CD4-positive, alpha-beta memory T cell (primary cell): ENCODE results near the gene EIF1B. TPM values are rescaled to one million over a fixed set of nuclear protein-coding genes. Genes with fewer than 3 reads are reported as not detected.

Experiments used
- CTCF ChIA-PET: fragments of 350-600 bp; sonication (Branson Sonifier 250); formaldehyde crosslinking; loops from one replicate; lab custom pipeline; 2021; ENCODE audit warnings: inconsistent platforms; ENCODE audit not compliant: partially characterized antibody; lab: Charles Lee
- POLR2A ChIA-PET: fragments of 350-600 bp; sonication (Branson Sonifier 250); formaldehyde crosslinking; loops from one replicate; lab custom pipeline; 2021; ENCODE audit not compliant: partially characterized antibody; lab: Charles Lee
- DNase-seq, 5 donors: peaks; one replicate each; pipeline versions ENCODE4 v3.0.0 to v3.0.0-alpha.2; 2020 to 2022; ENCODE audit warnings: mixed read lengths in 1 of 5
- H3K27ac ChIP-seq: one replicate; pipeline ENCODE4 v1.7.0; 2013; ENCODE audit warnings: low read depth, low read length
- H3K27me3 ChIP-seq: 2 replicates; pipeline ENCODE4 v1.7.0; 2013; ENCODE audit warnings: mild to moderate bottlenecking, low read length, moderate library complexity; ENCODE audit not compliant: insufficient read depth
- H3K36me3 ChIP-seq: 2 replicates; pipeline ENCODE4 v1.7.0; 2013; ENCODE audit warnings: mild to moderate bottlenecking, low read length, moderate library complexity; ENCODE audit not compliant: insufficient read depth
- H3K4me1 ChIP-seq: 2 replicates; pipeline ENCODE4 v1.7.0; 2013; ENCODE audit warnings: mild to moderate bottlenecking, low read length, moderate library complexity; ENCODE audit not compliant: insufficient read depth
- H3K4me3 ChIP-seq, 2 donors: one replicate each; pipeline ENCODE4 v1.7.0; 2013; ENCODE audit warnings: low read length in 2 of 2, mild to moderate bottlenecking in 1 of 2
- H3K9me3 ChIP-seq, 2 donors: one replicate each; pipeline ENCODE4 v1.7.0; 2013; ENCODE audit warnings: low read length in 2 of 2, control low read depth in 1 of 2; ENCODE audit not compliant: control insufficient read depth in 1 of 2
- H3K27ac Mint-ChIP-seq, 7 donors: one replicate each; pipeline ENCODE4 v1.8.0; 2020 to 2021; ENCODE audit warnings: mixed read lengths in 7 of 7, mild to moderate bottlenecking in 6 of 7, inconsistent platforms in 3 of 7, moderate library complexity in 3 of 7
- H3K27me3 Mint-ChIP-seq, 2 donors: one replicate each; pipeline ENCODE4 v1.8.0; 2020 to 2021; ENCODE audit warnings: mixed read lengths in 2 of 2
- H3K36me3 Mint-ChIP-seq, 2 donors: one replicate each; pipeline ENCODE4 v1.8.0; 2020 to 2021; ENCODE audit warnings: mixed read lengths in 2 of 2, inconsistent platforms in 1 of 2, mild to moderate bottlenecking in 1 of 2
- H3K4me1 Mint-ChIP-seq, 4 donors: one replicate each; pipeline ENCODE4 v1.8.0; 2020 to 2021; ENCODE audit warnings: mixed read lengths in 4 of 4, mild to moderate bottlenecking in 1 of 4
- H3K4me3 Mint-ChIP-seq, 8 donors: one replicate each; pipeline ENCODE4 v1.8.0; 2020 to 2021; ENCODE audit warnings: mixed read lengths in 8 of 8, mild to moderate bottlenecking in 7 of 8, moderate library complexity in 6 of 8, inconsistent platforms in 3 of 8
- H3K9me3 Mint-ChIP-seq, 8 donors: one replicate each; pipeline ENCODE4 v1.8.0; 2020 to 2021; ENCODE audit warnings: mixed read lengths in 8 of 8, mild to moderate bottlenecking in 5 of 8, inconsistent platforms in 3 of 8, moderate library complexity in 1 of 8
- intact Hi-C: fragments of 100-400 bp; cut with micrococcal nuclease; formaldehyde crosslinking; loops from one replicate; pipeline ENCODE4 v1.15.1; 2023
- polyA plus RNA-seq, 2 donors: library from polyadenylated mRNA; unstranded; fragments of 300-500 nt; fragmentation: Illumina TruSeq; gene quantifications; one replicate each; pipeline ENCODE4 v1.2.3, GENCODE V29; 2021
- total RNA-seq, 2 experiments: library from RNA; stranded (reverse); gene quantifications; one replicate each; pipeline ENCODE4 v1.2.3, GENCODE V29; 2021

EIF1B gene
- total and polyA plus RNA-seq, 4 experiments from 2014 or later = 36.5 to 61.2 (median 60.2) TPM

DNA sequence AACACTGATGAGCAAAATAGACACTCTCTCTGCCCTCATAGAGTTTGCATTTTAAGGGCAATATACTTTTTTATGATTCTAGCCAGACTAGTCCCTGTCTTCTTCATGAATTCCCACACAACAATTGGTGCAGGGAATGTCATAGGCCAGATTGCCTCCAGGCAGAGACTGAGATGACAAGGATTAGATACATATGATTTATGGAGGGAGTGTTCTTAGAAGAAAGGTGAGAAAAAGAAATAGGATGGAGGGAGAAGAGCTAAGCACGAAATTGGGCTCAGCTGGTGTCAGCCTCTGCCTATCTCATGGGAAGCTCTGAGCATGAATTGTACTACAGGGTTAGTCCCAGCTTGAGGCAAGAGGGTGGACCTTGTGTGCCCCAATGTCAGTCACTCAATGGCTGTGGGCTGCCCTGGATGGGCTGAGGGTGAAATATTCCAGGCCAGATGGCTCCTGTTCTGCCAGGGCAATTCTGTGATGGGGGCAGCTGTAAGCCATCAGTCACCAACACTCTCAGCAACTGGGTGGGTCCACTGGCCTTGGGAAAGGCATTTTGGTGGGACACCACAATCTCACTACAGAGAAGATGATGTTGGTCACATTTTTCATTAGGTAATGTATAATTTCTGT is 31.1 kb downstream of the EIF1B start:
- Mint-ChIP-seq H3K4me3 (no peak overlapping the region), H3K27me3 (peaks cover 2 to 3% of the 10 kb centered on the region in 2 donors), H3K9me3 (peaks cover 0 to under 1% (median 0%) of the 10 kb centered on the region in 8 donors), H3K27ac (no peak overlapping the region), H3K4me1 (peaks cover 0 to 2% (median 0%) of the 10 kb centered on the region in 4 donors), H3K36me3 (no peaks in the 10 kb centered on the region)
- Histone ChIP-seq H3K36me3 (no peaks in the 10 kb centered on the region), H3K9me3 (no peaks in the 10 kb centered on the region), H3K4me3 (no peak overlapping the region), H3K27ac (no peak overlapping the region), H3K4me1 (no peaks in the 10 kb centered on the region), H3K27me3 (no peaks in the 10 kb centered on the region)
- ChIA-PET CTCF (interaction anchor here (0.8 to 1.3 kb wide), 5 partner anchors 12 to 1757 kb away, joined by 3 to 7 read pairs (median 3); no protein-coding TSS in a partner anchor), POLR2A (no interaction called here)
- intact Hi-C loops = no loop called here
- DNase-seq = no peak

DNA sequence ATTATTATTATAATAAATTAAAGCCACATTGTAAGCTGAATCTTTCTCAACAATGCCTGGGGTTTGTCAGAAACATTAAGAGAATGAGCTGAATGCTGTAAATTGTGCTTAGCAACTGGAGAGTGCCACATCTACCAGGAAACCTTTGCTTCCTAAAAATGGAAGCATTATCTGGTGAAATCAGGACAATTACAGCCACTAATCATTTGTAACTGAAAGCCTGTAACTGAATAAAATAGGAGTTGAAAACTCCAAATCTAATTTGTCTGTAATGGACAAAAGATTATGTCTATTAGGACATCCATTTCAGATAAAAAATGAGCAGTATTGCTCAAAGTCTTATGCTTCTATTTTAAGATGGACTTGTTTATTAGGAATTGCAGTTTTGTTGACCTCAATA is 32.2 kb downstream of the EIF1B start:
- H3K4me3 ChIP-seq = no peak overlapping the region
- ChIA-PET POLR2A (no interaction called here), CTCF (interaction anchor here (0.7 to 1.1 kb wide), 2 partner anchors 26 to 105 kb away, joined by 3 to 4 read pairs; no protein-coding TSS in a partner anchor)
- no peaks in the 10 kb centered on the region for H3K4me1 ChIP-seq
- H3K27ac ChIP-seq = no peak overlapping the region
- no peaks in the 10 kb centered on the region for H3K27me3 ChIP-seq
- peaks cover 2 to 3% of the 10 kb centered on the region in 2 donors for H3K27me3 Mint-ChIP-seq
- no peaks in the 10 kb centered on the region for H3K36me3 Mint-ChIP-seq
- DNase-seq = no peak
- H3K4me1 Mint-ChIP-seq = peaks cover 0 to 2% (median 0%) of the 10 kb centered on the region in 4 donors
- H3K4me3 Mint-ChIP-seq = no peak overlapping the region
- no peak overlapping the region for H3K27ac Mint-ChIP-seq
- H3K9me3 ChIP-seq = no peaks in the 10 kb centered on the region
- H3K36me3 ChIP-seq = no peaks in the 10 kb centered on the region
- H3K9me3 Mint-ChIP-seq = peaks cover 0 to 3% (median 0%) of the 10 kb centered on the region in 8 donors
- intact Hi-C loops = no loop called here

DNA sequence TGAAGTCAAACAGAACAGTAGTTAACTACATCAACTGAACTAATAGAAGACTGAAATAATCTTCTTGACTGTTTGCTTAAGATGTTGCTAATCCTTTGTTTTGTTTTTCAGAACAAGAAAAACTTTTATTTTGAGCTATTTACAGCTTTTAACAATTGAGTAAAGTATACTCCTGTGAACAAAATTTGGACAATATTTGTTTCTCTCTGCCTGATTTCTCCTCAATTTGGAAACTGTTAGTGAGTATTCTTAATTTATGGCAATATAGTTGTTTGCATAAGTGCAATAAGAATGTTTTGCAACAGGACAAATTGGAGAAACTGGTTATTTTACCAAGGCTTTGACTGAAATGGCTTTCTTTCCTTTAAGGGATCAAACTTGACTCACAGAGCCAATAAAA is 41.0 kb downstream of the EIF1B start:
- Mint-ChIP-seq H3K4me3 (no peak overlapping the region), H3K4me1 (no peaks in the 10 kb centered on the region)
- POLR2A ChIA-PET = no interaction called here

DNA sequence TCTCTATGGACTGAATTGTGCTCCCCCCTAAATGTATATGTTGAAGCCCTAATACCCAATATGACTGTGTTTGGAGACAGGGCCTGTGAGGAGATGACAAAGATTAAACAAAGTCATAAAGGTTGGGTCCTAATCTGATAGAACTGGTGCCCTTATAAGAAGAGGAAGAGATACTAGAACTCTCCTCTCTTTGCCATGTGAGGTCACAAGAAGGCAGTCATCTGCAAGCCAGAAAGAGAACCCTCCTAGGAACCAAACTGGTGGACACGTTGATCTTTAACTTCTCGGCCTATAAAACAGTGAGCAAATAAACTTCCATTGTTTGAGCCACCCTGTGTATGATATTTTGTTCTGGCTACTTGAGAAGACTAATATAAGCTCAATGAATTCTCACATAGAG is 45.9 kb downstream of the EIF1B start:
- no peaks in the 10 kb centered on the region for H3K36me3 ChIP-seq
- no peaks in the 10 kb centered on the region for H3K27me3 ChIP-seq
- no peak overlapping the region for H3K4me3 ChIP-seq
- Mint-ChIP-seq H3K36me3 (no peaks in the 10 kb centered on the region), H3K4me1 (no peaks in the 10 kb centered on the region), H3K27ac (no peak overlapping the region), H3K27me3 (peaks cover 14 to 23% of the 10 kb centered on the region in 2 donors), H3K9me3 (peaks cover 2 to 14% (median 8%) of the 10 kb centered on the region in 8 donors), H3K4me3 (no peak overlapping the region)
- H3K4me1 ChIP-seq = no peaks in the 10 kb centered on the region
- H3K27ac ChIP-seq = no peak overlapping the region
- ChIA-PET CTCF (no interaction called here), POLR2A (no interaction called here)
- no peaks in the 10 kb centered on the region for H3K9me3 ChIP-seq
- no peak for DNase-seq
- intact Hi-C loops = no loop called here

More for the DNA sequence above, 41.0 kb downstream of the EIF1B start:
- Histone ChIP-seq H3K36me3 (no peaks in the 10 kb centered on the region), H3K27ac (no peak overlapping the region), H3K4me3 (no peak overlapping the region), H3K27me3 (no peaks in the 10 kb centered on the region), H3K4me1 (no peaks in the 10 kb centered on the region), H3K9me3 (no peaks in the 10 kb centered on the region)
- no peak for DNase-seq
- CTCF ChIA-PET = no interaction called here
- H3K36me3 Mint-ChIP-seq = no peaks in the 10 kb centered on the region
- intact Hi-C loops = no loop called here
- peaks cover 10 to 14% of the 10 kb centered on the region in 2 donors for H3K27me3 Mint-ChIP-seq
- H3K9me3 Mint-ChIP-seq = peaks cover 2 to 23% (median 14%) of the 10 kb centered on the region in 8 donors
- H3K27ac Mint-ChIP-seq = no peak overlapping the region

DNA sequence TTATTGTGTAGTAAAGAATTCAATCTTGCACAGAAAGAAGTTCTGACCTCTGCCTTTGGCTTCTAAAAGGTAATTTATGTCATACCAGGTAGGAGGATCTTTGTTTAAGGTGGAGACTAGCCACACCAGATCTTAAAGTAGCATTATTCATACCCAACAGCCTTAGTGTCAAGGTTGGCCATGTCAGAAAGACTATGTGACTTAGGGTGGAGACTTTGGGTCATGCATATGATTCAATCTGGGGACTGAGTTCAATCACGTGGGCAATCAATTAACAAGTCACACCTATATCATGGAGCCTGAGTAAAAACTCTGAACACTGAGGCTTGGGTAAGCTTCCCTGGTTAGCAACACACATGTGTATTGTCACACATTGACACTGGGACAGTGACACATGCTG is 48.9 kb downstream of the EIF1B start:
- H3K27ac Mint-ChIP-seq = no peak overlapping the region
- POLR2A ChIA-PET = no interaction called here
- peaks cover 16 to 24% of the 10 kb centered on the region in 2 donors for H3K27me3 Mint-ChIP-seq
- no peaks in the 10 kb centered on the region for H3K36me3 Mint-ChIP-seq
- H3K27me3 ChIP-seq = no peaks in the 10 kb centered on the region
- no peaks in the 10 kb centered on the region for H3K9me3 ChIP-seq
- CTCF ChIA-PET = no interaction called here
- no peak overlapping the region for H3K4me3 Mint-ChIP-seq
- H3K4me3 ChIP-seq = no peak overlapping the region
- no peaks in the 10 kb centered on the region for H3K36me3 ChIP-seq
- H3K27ac ChIP-seq = no peak overlapping the region
- no peaks in the 10 kb centered on the region for H3K4me1 ChIP-seq
- DNase-seq = no peak
- intact Hi-C loops = no loop called here
- H3K4me1 Mint-ChIP-seq = no peaks in the 10 kb centered on the region
- peaks cover 0 to 5% (median 1%) of the 10 kb centered on the region in 8 donors for H3K9me3 Mint-ChIP-seq

Other genes starting within 250 kb of the EIF1B start
- not detected for gene ENTPD3, start 77.5 kb downstream of the EIF1B start, total RNA-seq
- not detected for gene ENTPD3, start 77.5 kb downstream of the EIF1B start, polyA plus RNA-seq
- 1,000 to 10,000 TPM; 2,669 to 2,785 TPM for gene RPL14, start 147.6 kb downstream of the EIF1B start, total RNA-seq
- 1,000 to 10,000 TPM; 1,004 to 1,669 TPM for gene RPL14, start 147.6 kb downstream of the EIF1B start, polyA plus RNA-seq
- gene ZNF619, start 167.4 kb downstream of the EIF1B start, total RNA-seq = 10 to 100 TPM; 14.0 to 16.6 TPM
- gene ZNF619, start 167.4 kb downstream of the EIF1B start, polyA plus RNA-seq = 1 to 10 TPM; 2.3 to 2.9 TPM
- 1 to 10 TPM; 3.7 to 3.8 TPM for gene ZNF620, start 196.3 kb downstream of the EIF1B start, total RNA-seq
- 1 to 10 TPM; 1.2 to 3.4 TPM for gene ZNF620, start 196.3 kb downstream of the EIF1B start, polyA plus RNA-seq
- 10 to 100 TPM; 23.7 to 27.4 TPM for gene ZNF621, start 215.3 kb downstream of the EIF1B start, total RNA-seq
- 1 to 10 TPM; 1.6 to 3.8 TPM for gene ZNF621, start 215.3 kb downstream of the EIF1B start, polyA plus RNA-seq